Measurements from ENCODE around the gene IL22RA1.

DNA sequence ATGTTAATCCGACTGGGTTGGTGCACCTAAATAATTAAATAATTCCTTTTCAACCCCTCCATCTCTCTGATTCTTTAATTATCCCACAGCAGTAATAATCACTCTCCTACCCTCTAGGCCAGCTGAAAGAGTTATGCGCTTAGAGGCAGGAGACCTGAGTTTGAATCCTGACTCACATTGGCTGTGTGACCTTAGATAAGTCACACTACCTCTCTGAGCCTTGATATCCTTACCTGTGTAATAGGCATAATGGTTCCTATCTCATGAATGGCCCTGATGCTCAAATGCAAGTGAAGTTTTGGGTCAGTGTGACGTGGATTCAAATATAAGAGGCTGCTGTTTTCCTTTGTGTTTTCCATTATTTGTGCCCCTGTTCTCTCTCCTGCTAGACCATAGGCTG, 39.1 kb downstream of the IL22RA1 start:
- TF ChIP-seq, protein P1, sequence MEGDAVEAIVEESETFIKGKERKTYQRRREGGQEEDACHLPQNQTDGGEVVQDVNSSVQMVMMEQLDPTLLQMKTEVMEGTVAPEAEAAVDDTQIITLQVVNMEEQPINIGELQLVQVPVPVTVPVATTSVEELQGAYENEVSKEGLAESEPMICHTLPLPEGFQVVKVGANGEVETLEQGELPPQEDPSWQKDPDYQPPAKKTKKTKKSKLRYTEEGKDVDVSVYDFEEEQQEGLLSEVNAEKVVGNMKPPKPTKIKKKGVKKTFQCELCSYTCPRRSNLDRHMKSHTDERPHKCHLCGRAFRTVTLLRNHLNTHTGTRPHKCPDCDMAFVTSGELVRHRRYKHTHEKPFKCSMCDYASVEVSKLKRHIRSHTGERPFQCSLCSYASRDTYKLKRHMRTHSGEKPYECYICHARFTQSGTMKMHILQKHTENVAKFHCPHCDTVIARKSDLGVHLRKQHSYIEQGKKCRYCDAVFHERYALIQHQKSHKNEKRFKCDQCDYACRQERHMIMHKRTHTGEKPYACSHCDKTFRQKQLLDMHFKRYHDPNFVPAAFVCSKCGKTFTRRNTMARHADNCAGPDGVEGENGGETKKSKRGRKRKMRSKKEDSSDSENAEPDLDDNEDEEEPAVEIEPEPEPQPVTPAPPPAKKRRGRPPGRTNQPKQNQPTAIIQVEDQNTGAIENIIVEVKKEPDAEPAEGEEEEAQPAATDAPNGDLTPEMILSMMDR (conservative IDR thresholded peaks at IDR 0.05; ENCODE audit: low read length), result no peak
- no peak for TF ChIP-seq EZH2phosphoT487 (IDR thresholded peaks at IDR 0.05; ENCODE audit: borderline replicate concordance)

Measured in Loucy (cell line).